ENCODE data around the gene ZDHHC23.
A peak's percentile ranks its signal among the peaks of the same experiment; 100 is the strongest.

Gene ZDHHC23, protein sequence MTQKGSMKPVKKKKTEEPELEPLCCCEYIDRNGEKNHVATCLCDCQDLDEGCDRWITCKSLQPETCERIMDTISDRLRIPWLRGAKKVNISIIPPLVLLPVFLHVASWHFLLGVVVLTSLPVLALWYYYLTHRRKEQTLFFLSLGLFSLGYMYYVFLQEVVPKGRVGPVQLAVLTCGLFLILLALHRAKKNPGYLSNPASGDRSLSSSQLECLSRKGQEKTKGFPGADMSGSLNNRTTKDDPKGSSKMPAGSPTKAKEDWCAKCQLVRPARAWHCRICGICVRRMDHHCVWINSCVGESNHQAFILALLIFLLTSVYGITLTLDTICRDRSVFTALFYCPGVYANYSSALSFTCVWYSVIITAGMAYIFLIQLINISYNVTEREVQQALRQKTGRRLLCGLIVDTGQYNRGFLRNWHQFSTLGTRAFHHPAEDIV

GRCh38 chr3:113947372-113948014, at the start of gene ZDHHC23:
ZDHHC23 (plus strand) TSS chr3:113948013; CDS start chr3:113948803, 790 bp downstream.
- DNase-seq, result peak; percentile 82
- in situ Hi-C loops (cut with HindIII; ENCODE audit: low pct_ligation_motif_present, low pct_unique_long_range_greater_than_20kb, low sequenced_read_pairs), result no loop called here

GRCh38 chr3:113898892-113899291, 48.9 kb upstream of the ZDHHC23 start:
- no peak for DNase-seq
- in situ Hi-C loops (cut with HindIII; ENCODE audit: low pct_ligation_motif_present, low pct_unique_long_range_greater_than_20kb, low sequenced_read_pairs), result no loop called here

- no peak for DNase-seq
- in situ Hi-C loops (cut with HindIII; ENCODE audit: low pct_ligation_motif_present, low pct_unique_long_range_greater_than_20kb, low sequenced_read_pairs), result no loop called here
Observed at GRCh38 chr3:113906568-113907140, 41.2 kb upstream of the ZDHHC23 start.

DNA sequence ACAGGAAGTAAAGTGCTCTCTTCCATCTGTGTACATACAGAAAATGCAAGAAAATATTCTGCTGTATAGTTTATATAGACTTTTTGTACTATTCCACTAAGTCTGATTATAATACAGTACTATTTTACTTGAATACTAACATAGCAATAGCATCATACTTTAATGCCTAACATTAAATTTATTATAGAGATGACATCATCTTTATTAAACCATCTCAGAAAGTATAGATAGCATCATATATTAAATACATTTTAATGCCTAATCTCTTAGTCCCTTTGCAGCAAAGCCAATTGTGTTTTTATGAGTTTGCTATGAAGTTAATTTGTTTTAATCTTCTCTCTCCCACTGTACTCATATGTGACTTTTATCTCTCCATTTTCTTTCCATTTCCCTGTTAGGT, 39.7 kb upstream of the ZDHHC23 start:
- in situ Hi-C loops (cut with HindIII; ENCODE audit: low pct_ligation_motif_present, low pct_unique_long_range_greater_than_20kb, low sequenced_read_pairs), result no loop called here
- DNase-seq, result no peak

DNA sequence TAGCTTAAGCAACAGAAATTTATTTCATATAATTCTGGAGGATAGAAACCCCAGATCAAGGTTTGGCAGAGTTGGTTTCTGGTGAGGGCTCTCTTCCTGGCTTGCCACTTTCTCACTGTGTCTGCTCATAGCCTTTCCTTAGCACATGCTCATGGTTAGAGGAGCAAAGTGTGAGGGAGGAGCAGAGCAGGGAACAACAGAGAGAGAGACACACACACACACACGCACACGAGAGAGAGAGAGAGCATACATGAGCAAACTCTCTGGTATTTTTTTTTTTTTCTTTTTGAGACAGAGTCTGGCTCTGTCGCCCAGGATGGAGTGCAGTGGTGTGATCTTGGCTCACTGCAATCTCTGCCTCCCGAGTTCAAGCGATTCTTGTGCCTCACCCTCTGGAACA, 36.8 kb upstream of the ZDHHC23 start:
- in situ Hi-C loops (cut with HindIII; ENCODE audit: low pct_ligation_motif_present, low pct_unique_long_range_greater_than_20kb, low sequenced_read_pairs), result no loop called here
- no peak for DNase-seq

GRCh38 chr3:113912552-113913236, 35.1 kb upstream of the ZDHHC23 start:
- in situ Hi-C loops (cut with HindIII; ENCODE audit: low pct_ligation_motif_present, low pct_unique_long_range_greater_than_20kb, low sequenced_read_pairs), result no loop called here
- peak; percentile 73 for DNase-seq

DNA sequence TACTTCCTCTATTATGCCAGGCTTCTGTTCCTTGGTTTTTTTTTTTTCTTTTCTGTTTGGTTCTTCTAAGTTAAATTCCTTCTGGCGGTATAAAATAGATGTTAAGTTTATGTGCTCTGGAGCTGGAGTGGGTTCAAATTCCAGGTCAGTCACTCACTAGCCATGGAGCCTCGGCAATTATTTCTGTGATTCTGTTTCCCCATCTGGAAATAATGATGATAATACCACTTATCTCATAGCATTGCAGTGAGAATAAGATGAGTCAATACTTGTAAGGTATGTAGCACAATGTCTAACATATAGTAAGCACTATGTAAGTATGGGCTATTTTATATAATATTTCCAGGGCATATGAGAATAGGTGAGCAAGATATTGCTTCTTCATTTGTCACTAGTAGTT, 33.2 kb upstream of the ZDHHC23 start:
- DNase-seq, result no peak
- in situ Hi-C loops (cut with HindIII; ENCODE audit: low pct_ligation_motif_present, low pct_unique_long_range_greater_than_20kb, low sequenced_read_pairs), result no loop called here

- in situ Hi-C loops (cut with HindIII; ENCODE audit: low pct_ligation_motif_present, low pct_unique_long_range_greater_than_20kb, low sequenced_read_pairs), result no loop called here
- no peak for DNase-seq
Observed at GRCh38 chr3:113927556-113927955, 20.3 kb upstream of the ZDHHC23 start.

DNA sequence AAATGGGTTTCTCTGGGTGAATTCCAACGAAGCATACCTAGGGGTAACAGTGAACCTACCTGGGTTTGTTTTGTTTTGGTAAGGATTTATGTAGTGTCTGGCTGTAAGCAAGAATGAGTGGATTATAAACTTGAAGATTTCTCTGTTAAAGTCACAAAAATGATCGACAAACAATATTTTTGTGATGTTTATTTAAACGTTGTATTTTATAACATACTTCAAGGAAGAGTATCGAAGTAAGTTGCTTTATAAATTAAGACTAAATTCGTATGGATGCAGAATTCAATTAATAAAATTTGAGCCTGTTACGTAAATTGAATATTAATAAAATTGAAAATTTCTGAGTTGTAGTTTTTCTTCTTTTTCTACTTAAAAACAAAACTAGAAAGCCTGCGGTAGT, 982 bp upstream of the ZDHHC23 start:
- in situ Hi-C loops (cut with HindIII; ENCODE audit: low pct_ligation_motif_present, low pct_unique_long_range_greater_than_20kb, low sequenced_read_pairs), result no loop called here

GRCh38 chr3:113948015-113948917, 453 bp downstream of the ZDHHC23 start:
- peak; percentile 20 for DNase-seq

More for the DNA sequence above, 982 bp upstream of the ZDHHC23 start:
- DNase-seq, result no peak

GRCh38 chr3:113952921-113953320, 5.1 kb downstream of the ZDHHC23 start:
- no peak for DNase-seq
- in situ Hi-C loops (cut with HindIII; ENCODE audit: low pct_ligation_motif_present, low pct_unique_long_range_greater_than_20kb, low sequenced_read_pairs), result no loop called here

More at GRCh38 chr3:113948015-113948917, 453 bp downstream of the ZDHHC23 start:
- in situ Hi-C loops (cut with HindIII; ENCODE audit: low pct_ligation_motif_present, low pct_unique_long_range_greater_than_20kb, low sequenced_read_pairs), result no loop called here

- no peak for DNase-seq
- in situ Hi-C loops (cut with HindIII; ENCODE audit: low pct_ligation_motif_present, low pct_unique_long_range_greater_than_20kb, low sequenced_read_pairs), result no loop called here
Observed at GRCh38 chr3:113953677-113954076, 5.9 kb downstream of the ZDHHC23 start.

- DNase-seq, result no peak
- in situ Hi-C loops (cut with HindIII; ENCODE audit: low pct_ligation_motif_present, low pct_unique_long_range_greater_than_20kb, low sequenced_read_pairs), result no loop called here
Observed at GRCh38 chr3:113954091-113954685, 6.4 kb downstream of the ZDHHC23 start.

DNA sequence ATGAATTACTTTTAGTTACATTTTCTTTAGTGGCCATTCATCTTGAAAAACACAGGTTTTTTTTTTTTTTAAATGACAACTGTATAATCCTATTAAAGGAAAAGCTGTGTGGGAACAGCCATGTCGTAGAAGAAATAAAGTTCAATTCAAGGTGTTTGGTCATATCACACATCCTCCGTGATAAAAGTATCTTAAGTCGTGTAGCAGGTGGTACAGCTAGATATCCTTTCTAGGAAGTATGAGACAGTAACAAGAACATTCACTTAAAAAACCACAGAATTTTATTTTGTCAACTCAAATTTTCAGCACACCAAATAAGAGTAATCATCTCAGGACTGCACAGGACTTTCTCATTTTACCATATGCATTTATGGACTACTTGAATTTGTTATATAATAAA, 16.1 kb downstream of the ZDHHC23 start:
- in situ Hi-C loops (cut with HindIII; ENCODE audit: low pct_ligation_motif_present, low pct_unique_long_range_greater_than_20kb, low sequenced_read_pairs), result no loop called here
- DNase-seq, result no peak

GRCh38 chr3:113966172-113966571, 18.4 kb downstream of the ZDHHC23 start:
- no peak for DNase-seq
- in situ Hi-C loops (cut with HindIII; ENCODE audit: low pct_ligation_motif_present, low pct_unique_long_range_greater_than_20kb, low sequenced_read_pairs), result no loop called here

DNA sequence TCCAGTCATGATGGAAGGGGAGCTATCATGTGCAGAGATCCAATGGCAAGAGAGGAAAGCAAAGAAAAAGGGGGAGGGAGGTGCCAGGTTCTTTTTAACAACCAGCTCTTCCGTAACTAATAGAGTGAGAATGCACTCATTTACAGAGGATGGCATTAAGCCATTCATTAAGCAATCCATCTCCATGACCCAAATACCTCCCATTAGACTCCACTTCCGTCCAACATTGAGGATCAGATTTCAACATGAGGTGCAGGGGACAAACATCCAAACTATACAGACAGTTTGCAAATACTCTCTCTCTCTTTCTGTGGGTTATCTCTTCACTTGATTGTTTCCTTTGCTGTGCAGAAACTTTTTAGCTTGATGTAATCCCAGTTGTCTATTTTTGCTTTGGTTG, 21.2 kb downstream of the ZDHHC23 start:
- DNase-seq, result no peak
- in situ Hi-C loops (cut with HindIII; ENCODE audit: low pct_ligation_motif_present, low pct_unique_long_range_greater_than_20kb, low sequenced_read_pairs), result no loop called here

DNA sequence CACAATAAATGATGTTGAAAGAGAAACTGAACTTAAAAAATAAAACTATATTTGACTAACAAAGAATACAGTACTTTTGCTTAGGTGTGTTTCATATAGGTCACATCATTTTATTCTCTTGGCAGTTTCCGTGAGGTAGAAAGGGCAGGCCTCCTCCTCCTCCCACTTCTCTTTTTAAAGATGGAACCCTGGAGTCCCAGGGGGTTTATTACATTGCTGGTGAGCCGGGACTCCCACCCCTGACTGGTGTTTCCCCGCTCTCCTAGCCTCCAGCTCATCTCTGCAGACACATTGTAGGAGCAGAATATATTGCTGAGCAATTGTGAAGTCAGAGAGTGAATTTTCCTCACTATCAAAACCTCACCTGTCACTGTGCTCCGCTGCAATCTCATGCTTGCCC, 30.0 kb downstream of the ZDHHC23 start:
- in situ Hi-C loops (cut with HindIII; ENCODE audit: low pct_ligation_motif_present, low pct_unique_long_range_greater_than_20kb, low sequenced_read_pairs), result no loop called here

GRCh38 chr3:113979916-113980315, 32.1 kb downstream of the ZDHHC23 start:
- no peak for DNase-seq

More for the DNA sequence above, 30.0 kb downstream of the ZDHHC23 start:
- DNase-seq, result no peak

More at GRCh38 chr3:113979916-113980315, 32.1 kb downstream of the ZDHHC23 start:
- in situ Hi-C loops (cut with HindIII; ENCODE audit: low pct_ligation_motif_present, low pct_unique_long_range_greater_than_20kb, low sequenced_read_pairs), result no loop called here
